Lung microvascular endothelial cell (primary cell): ENCODE measurements around the gene MOB1A. TPM values are rescaled to one million over a fixed set of nuclear protein-coding genes. Genes with fewer than 3 reads are reported as not detected.

Source experiments
- DNase-seq, 2 donors: peaks; one replicate each; pipeline versions ENCODE4 v3.0.0 to v3.0.0-alpha.2; 2010; ENCODE audit warnings: low read depth in 2 of 2
- total RNA-seq: library from RNA; depleted of rRNA; stranded (reverse); fragments of >200 nt; gene quantifications from 2 replicates; pipeline ENCODE4 v1.2.1, GENCODE V29; 2014

MOB1A gene
- total RNA-seq, 1 donor from 2014 or later = 84.3 TPM

DNA sequence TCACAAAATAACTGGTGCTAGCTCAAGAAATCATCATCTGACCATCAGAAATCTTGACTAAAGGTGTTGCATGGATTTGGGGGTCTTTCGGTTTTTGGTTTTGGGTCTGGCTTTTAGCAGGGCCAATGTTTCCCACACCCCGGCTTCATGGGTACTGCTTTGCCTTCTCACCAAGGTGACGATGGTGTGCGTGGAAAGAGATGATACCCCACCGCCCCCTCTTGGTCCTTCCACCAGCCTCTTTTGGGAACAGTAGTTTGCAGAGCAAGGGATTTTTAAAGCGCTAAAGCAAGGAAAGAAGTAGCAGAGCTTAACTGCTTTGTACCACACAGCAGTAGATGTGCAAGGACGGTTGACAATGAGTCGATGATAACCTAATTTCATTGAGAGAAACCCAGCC is 73.3 kb downstream of the MOB1A start:
- no peak for DNase-seq

DNA sequence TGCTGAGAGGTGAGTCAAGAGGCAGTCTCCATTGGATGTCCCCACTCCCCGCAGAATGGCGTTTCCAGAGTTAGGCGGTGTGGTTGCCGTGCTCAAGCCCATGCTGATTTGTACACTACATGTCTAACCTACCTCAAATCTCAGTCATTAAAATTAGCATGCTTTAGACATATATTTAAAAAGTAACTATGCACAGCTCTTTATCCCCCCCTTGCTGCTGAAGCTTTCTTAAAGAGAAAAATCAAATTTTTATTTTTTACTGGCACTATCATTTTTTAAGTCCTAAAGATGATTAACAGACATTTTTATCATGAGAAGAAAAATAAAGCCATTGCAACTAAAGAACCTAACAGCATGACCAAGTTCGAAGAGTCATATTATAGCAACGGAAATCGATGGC is 73.8 kb downstream of the MOB1A start:
- DNase-seq = peak in 1 of 2 donors; percentile 20

GRCh38 chr2:74103763-74104162 is 74.9 kb downstream of the MOB1A start:
- no peak for DNase-seq

Other genes with a start within 250 kb of the MOB1A start
- gene TET3, start 194.0 kb downstream of the MOB1A start, total RNA-seq = 3.1 and 4.0 TPM in 2 replicates
- 15.1 and 16.1 TPM in 2 replicates for gene BOLA3, start 31.0 kb downstream of the MOB1A start, total RNA-seq
- 39.9 and 84.5 TPM in 2 replicates for gene MTHFD2, start 19.7 kb upstream of the MOB1A start, total RNA-seq
- under 0.01 and 0.20 TPM in 2 replicates for gene SLC4A5, start 164.5 kb upstream of the MOB1A start, total RNA-seq
- gene DCTN1, start 201.4 kb upstream of the MOB1A start, total RNA-seq = 95.2 and 117 TPM in 2 replicates
- gene C2orf81, start 242.7 kb upstream of the MOB1A start, total RNA-seq = under 0.01 TPM in 1 of 2 replicates, not detected in the other
- gene WDR54, start 242.9 kb upstream of the MOB1A start, total RNA-seq = 24.0 and 32.3 TPM in 2 replicates